Measurements from ENCODE around the gene FOXL2. TPM values are rescaled to one million over a fixed set of nuclear protein-coding genes. Genes with fewer than 3 reads are reported as not detected.

FOXL2 gene
- total and polyA plus RNA-seq, 2 of the 13 experiments (the other 11 are each of a cell fraction or from before 2014, with no cell fraction given): not detected

DNA sequence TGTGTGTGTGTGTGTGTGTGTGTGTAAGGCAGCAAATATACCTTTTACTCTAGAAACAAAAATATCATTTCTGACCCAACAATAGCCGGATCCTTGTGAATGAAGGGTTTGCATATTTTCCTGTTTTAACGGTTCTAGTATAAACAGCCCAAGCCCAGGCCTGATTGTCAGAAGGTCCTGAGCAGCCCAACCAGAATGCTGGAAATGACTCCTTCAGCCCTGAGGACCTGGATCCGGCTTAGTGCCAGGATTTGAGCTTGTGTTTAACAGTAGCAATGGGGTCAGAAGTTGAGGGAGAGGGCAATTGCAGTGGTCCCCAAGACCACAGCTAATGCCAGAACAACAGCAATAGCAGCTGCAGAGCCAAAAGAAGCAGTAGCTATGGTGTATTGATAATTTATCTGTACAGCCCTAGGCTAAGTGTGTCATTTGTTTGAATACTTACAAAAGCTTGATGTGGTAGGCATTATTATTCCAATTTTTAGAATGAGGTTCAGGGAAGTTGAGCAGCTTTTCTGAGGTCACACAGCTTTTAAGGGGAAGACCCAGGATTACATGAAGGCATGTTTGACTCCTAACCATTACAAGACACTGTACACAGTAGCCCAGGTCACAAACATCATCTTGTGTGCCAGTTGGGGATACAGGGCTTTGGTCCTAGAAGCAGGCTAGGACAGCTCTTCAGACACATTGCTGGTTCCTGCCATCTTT is 12.8 kb downstream of the FOXL2 start:
- Histone ChIP-seq H3K79me2 (ENCODE audit: insufficient read depth, low read length) (no peaks in the 10 kb centered on the region), H2AFZ (ENCODE audit: low read length) (no peak overlapping the region), H4K20me1 (ENCODE audit: insufficient read depth, low read length) (no peaks in the 10 kb centered on the region), H3K27ac (ENCODE audit: extremely low read length, insufficient read depth, low read length) (no peak overlapping the region), H3K4me2 (ENCODE audit: low read depth, low read length) (no peak overlapping the region), H3K4me1 (ENCODE audit: insufficient read depth, low read length) (peaks cover 37% of the 10 kb centered on the region), H3K4me3 (replicated peaks in 1 of 3; ENCODE audit: insufficient read depth in 1 of 3, low read depth in 2 of 3, low read length in 3 of 3) (no peak overlapping the region), H3K27me3 (ENCODE audit: control insufficient read depth in 1 of 2, insufficient read depth in 2 of 2, low read length in 2 of 2) (peaks cover 16 to 53% of the 10 kb centered on the region in 2 experiments; a peak in 4 of 5 replicates), H3K9ac (ENCODE audit: insufficient read depth, low read depth, low read length) (no peak overlapping the region), H3K9me3 (ENCODE audit: low read length) (no peaks in the 10 kb centered on the region), H3K36me3 (replicated peaks in 1 of 2; ENCODE audit: control insufficient read depth in 1 of 2, insufficient read depth in 2 of 2, low read length in 2 of 2) (no peaks in the 10 kb centered on the region)
- ATAC-seq: no peak
- 11% methylated on average over 2 of the region's 3 CpGs for WGBS (ENCODE audit: low lambda C conversion rate)
- no TSS peak for BruUV-seq (replicated peaks)
- no peak for DNase-seq (ENCODE audit: low spot score)
- ChIA-PET CTCF (ENCODE audit: low intra/inter-chr PET ratio, low total read pairs) (no interaction called here), POLR2A (no interaction called here)
- no peak for FAIRE-seq
- intact Hi-C loops (cut with micrococcal nuclease; ENCODE audit: unreplicated experiment): no loop called here
- no peak for TF ChIP-seq SP2 (CRISPR knock-in tag; IDR thresholded peaks at IDR 0.05)
- no peak for TF ChIP-seq TBX2 (CRISPR knock-in tag; IDR thresholded peaks at IDR 0.05; ENCODE audit: borderline replicate concordance)
- TF ChIP-seq ZNF891 (CRISPR knock-in tag; IDR thresholded peaks at IDR 0.05): no peak
- TF ChIP-seq SP140L (CRISPR knock-in tag; IDR thresholded peaks at IDR 0.05; ENCODE audit: borderline replicate concordance): no peak
- TF ChIP-seq ZFX (CRISPR knock-in tag; IDR thresholded peaks at IDR 0.05; ENCODE audit: low read depth): no peak
- no peak for TF ChIP-seq HOXD1 (CRISPR knock-in tag; IDR thresholded peaks at IDR 0.05)
- in situ Hi-C loops (cut with HindIII; ENCODE audit: extremely low pct_ligation_motif_present, low pct_unique_long_range_greater_than_20kb): no loop called here

DNA sequence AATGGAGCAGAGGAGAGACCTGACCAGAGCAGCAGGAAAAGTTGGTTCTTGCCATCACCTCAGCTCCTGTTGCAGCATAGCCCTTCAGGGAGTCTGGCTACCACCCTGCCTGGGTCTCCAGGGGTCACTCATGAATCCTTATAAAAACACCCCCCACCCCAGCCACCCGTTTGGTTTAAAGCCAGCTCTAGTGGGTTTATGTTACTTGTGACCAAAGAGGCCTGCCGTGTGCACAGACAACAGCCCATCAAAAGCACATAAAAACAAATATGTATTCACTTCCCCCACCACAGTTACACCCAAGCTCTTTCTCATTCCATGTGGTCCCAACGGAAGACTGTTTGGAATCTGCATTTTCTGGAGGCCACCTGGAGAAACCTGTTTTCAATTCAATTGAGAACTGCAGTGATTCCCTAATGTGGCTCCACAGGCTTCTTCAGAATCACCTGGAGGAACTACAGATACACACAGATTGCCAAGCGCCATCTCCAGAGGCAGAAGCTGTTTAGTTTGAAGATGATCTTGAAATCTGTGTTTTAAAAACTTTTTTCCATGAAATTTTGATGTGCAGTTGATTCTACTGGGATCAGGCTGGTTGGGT is 13.8 kb downstream of the FOXL2 start:
- WGBS (ENCODE audit: low lambda C conversion rate): 10% methylated on average over 4 of the region's 4 CpGs
- in situ Hi-C loops (cut with HindIII; ENCODE audit: extremely low pct_ligation_motif_present, low pct_unique_long_range_greater_than_20kb): no loop called here
- no peaks in the 10 kb centered on the region for H3K79me2 ChIP-seq (ENCODE audit: insufficient read depth, low read length)
- ATAC-seq (no peak), DNase-seq (ENCODE audit: low spot score) (no peak), FAIRE-seq (no peak)
- H4K20me1 ChIP-seq (ENCODE audit: insufficient read depth, low read length): no peaks in the 10 kb centered on the region
- H3K4me1 ChIP-seq (ENCODE audit: insufficient read depth, low read length): peaks cover 28% of the 10 kb centered on the region
- H3K9ac ChIP-seq (ENCODE audit: insufficient read depth, low read depth, low read length): no peak overlapping the region
- H3K9me3 ChIP-seq (ENCODE audit: low read length): no peaks in the 10 kb centered on the region
- CTCF ChIA-PET (ENCODE audit: low intra/inter-chr PET ratio, low total read pairs): no interaction called here
- intact Hi-C loops (cut with micrococcal nuclease; ENCODE audit: unreplicated experiment): no loop called here
- POLR2A ChIA-PET: no interaction called here
- H3K4me3 ChIP-seq (replicated peaks in 1 of 3; ENCODE audit: insufficient read depth in 1 of 3, low read depth in 2 of 3, low read length in 3 of 3): no peak overlapping the region
- H3K27me3 ChIP-seq (ENCODE audit: control insufficient read depth in 1 of 2, insufficient read depth in 2 of 2, low read length in 2 of 2): peaks cover 14 to 43% of the 10 kb centered on the region in 2 experiments; a peak in 4 of 5 replicates
- H3K27ac ChIP-seq (ENCODE audit: extremely low read length, insufficient read depth, low read length): no peak overlapping the region
- no peak overlapping the region for H3K4me2 ChIP-seq (ENCODE audit: low read depth, low read length)
- BruUV-seq (replicated peaks): no TSS peak
- H2AFZ ChIP-seq (ENCODE audit: low read length): no peak overlapping the region
- H3K36me3 ChIP-seq (replicated peaks in 1 of 2; ENCODE audit: control insufficient read depth in 1 of 2, insufficient read depth in 2 of 2, low read length in 2 of 2): no peaks in the 10 kb centered on the region
- TF ChIP-seq IKZF1 (IDR thresholded peaks at IDR 0.05) (no peak), ATF7-NPFF (CRISPR knock-in tag; IDR thresholded peaks at IDR 0.05; ENCODE audit: low read depth) (no peak), ZNF556 (CRISPR knock-in tag; IDR thresholded peaks at IDR 0.05; ENCODE audit: borderline replicate concordance) (no peak)
- TF ChIP-seq, protein P1, sequence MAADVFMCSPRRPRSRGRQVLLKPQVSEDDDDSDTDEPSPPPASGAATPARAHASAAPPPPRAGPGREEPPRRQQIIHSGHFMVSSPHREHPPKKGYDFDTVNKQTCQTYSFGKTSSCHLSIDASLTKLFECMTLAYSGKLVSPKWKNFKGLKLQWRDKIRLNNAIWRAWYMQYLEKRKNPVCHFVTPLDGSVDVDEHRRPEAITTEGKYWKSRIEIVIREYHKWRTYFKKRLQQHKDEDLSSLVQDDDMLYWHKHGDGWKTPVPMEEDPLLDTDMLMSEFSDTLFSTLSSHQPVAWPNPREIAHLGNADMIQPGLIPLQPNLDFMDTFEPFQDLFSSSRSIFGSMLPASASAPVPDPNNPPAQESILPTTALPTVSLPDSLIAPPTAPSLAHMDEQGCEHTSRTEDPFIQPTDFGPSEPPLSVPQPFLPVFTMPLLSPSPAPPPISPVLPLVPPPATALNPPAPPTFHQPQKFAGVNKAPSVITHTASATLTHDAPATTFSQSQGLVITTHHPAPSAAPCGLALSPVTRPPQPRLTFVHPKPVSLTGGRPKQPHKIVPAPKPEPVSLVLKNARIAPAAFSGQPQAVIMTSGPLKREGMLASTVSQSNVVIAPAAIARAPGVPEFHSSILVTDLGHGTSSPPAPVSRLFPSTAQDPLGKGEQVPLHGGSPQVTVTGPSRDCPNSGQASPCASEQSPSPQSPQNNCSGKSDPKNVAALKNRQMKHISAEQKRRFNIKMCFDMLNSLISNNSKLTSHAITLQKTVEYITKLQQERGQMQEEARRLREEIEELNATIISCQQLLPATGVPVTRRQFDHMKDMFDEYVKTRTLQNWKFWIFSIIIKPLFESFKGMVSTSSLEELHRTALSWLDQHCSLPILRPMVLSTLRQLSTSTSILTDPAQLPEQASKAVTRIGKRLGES (CRISPR knock-in tag; IDR thresholded peaks at IDR 0.05; ENCODE audit: borderline replicate concordance): no peak
- TF ChIP-seq, protein P2, sequence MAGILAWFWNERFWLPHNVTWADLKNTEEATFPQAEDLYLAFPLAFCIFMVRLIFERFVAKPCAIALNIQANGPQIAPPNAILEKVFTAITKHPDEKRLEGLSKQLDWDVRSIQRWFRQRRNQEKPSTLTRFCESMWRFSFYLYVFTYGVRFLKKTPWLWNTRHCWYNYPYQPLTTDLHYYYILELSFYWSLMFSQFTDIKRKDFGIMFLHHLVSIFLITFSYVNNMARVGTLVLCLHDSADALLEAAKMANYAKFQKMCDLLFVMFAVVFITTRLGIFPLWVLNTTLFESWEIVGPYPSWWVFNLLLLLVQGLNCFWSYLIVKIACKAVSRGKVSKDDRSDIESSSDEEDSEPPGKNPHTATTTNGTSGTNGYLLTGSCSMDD (CRISPR knock-in tag; IDR thresholded peaks at IDR 0.05): no peak
